Measurements from ENCODE around the gene HOPX. TPM values are rescaled to one million over a fixed set of nuclear protein-coding genes. Genes with fewer than 3 reads are reported as not detected.

Gene HOPX
- total RNA-seq, 2 donors from 2014 or later: 12.2 to 117 TPM

DNA sequence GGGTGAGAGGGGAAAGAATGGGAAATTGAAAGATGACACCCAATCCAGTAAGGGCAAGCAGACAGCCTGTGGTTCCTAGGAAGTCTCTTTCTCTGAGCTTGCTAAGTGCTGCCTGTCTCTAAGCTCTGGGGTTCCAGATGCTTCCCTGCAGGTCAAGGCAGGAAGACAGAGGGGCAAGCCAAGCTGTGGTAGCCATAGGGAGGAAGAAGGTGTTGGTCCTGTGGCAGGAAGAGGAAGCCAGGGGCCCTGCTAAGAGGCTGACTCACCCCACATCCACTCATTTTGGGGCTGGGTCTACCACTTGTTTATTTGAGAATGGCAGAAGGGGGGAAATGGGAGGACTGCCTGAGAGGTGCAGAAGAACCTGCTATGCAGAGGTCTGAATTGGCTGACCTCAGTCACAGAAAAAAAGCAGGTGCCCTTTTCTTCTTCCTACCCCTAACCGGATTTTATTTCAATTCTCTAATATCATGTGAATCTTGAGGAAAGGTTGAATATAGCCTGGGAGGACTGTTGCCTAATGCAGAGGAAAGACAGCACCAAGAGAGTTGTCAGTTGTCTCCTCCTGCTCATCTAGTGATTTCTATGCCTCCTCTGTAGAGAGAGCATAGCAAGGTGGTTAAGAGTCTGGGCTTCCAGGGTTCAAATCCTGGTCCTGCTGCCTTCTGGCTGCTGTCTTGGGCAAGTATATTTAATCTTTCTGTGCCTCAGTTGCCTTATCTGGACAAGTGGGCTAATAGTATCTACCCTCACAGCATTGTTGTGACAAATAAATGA, 27.4 kb downstream of the HOPX start:
- no peak for DNase-seq (ENCODE audit: low spot score)
- Histone ChIP-seq H3K9me3 (no peaks in the 10 kb centered on the region), H3K4me3 (no peak overlapping the region), H3K36me3 (no peaks in the 10 kb centered on the region), H3K4me1 (replicated peaks) (peaks cover 8% of the 10 kb centered on the region), H3K27ac (peak overlapping the region in 1 of 2 donors; percentile 10), H3K27me3 (replicated peaks; ENCODE audit: insufficient read depth) (no peaks in the 10 kb centered on the region)
- TF ChIP-seq POLR2AphosphoS5 (IDR thresholded peaks at IDR 0.05): no peak
- TF ChIP-seq, protein P1, sequence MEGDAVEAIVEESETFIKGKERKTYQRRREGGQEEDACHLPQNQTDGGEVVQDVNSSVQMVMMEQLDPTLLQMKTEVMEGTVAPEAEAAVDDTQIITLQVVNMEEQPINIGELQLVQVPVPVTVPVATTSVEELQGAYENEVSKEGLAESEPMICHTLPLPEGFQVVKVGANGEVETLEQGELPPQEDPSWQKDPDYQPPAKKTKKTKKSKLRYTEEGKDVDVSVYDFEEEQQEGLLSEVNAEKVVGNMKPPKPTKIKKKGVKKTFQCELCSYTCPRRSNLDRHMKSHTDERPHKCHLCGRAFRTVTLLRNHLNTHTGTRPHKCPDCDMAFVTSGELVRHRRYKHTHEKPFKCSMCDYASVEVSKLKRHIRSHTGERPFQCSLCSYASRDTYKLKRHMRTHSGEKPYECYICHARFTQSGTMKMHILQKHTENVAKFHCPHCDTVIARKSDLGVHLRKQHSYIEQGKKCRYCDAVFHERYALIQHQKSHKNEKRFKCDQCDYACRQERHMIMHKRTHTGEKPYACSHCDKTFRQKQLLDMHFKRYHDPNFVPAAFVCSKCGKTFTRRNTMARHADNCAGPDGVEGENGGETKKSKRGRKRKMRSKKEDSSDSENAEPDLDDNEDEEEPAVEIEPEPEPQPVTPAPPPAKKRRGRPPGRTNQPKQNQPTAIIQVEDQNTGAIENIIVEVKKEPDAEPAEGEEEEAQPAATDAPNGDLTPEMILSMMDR (IDR thresholded peaks at IDR 0.05): no peak
- TF ChIP-seq POLR2A (IDR thresholded peaks at IDR 0.05): no peak
- WGBS: 42% methylated on average over 1 of the region's 1 CpG
- intact Hi-C loops (cut with DNase I): no loop called here

DNA sequence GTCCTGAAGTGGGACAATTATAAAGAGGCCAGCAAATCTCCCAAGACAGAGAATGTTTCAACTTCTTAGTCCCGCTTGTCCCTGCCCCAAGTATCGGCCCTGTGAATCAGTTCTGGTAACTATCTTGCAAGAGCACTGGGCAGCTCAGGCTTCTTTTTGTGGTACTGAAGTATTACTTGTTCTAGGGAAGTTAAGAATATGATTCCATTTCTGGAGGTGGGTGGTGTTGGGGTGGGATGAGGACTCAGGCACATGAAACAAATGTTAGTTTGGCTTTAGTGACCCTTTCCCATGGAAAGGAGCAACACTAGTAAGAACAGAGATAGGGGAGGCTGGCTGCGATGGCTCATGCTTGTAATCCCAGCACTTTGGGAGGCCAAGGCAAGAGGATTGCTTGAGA, 28.9 kb downstream of the HOPX start:
- 90% methylated on average over 3 of the region's 3 CpGs for WGBS
- Histone ChIP-seq H3K27me3 (replicated peaks; ENCODE audit: insufficient read depth) (no peaks in the 10 kb centered on the region), H3K9me3 (no peaks in the 10 kb centered on the region), H3K4me3 (no peak overlapping the region), H3K4me1 (replicated peaks) (peaks cover 8% of the 10 kb centered on the region), H3K27ac (no peak overlapping the region), H3K36me3 (no peaks in the 10 kb centered on the region)
- TF ChIP-seq POLR2AphosphoS5 (IDR thresholded peaks at IDR 0.05) (no peak), POLR2A (IDR thresholded peaks at IDR 0.05) (no peak)
- TF ChIP-seq, protein P1 (IDR thresholded peaks at IDR 0.05): no peak
- DNase-seq (ENCODE audit: low spot score): no peak
- intact Hi-C loops (cut with DNase I): no loop called here

DNA sequence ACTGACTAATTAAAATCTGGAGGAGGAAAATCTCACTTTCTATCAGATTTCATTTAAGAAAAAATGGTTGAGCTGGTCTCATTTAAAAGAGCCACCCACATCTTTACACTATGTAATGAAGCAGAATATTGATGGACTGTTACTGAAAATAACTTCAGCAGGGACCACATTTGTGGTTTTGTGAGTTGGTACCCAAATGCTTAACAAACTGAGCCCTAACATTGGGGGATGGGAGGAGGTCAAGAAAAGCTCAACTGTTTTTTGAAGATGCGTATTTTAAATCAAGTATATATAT, 30.1 kb downstream of the HOPX start:
- intact Hi-C loops (cut with DNase I): no loop called here
- WGBS: 95% methylated on average over 1 of the region's 1 CpG
- Histone ChIP-seq H3K27ac (no peak overlapping the region), H3K27me3 (replicated peaks; ENCODE audit: insufficient read depth) (no peaks in the 10 kb centered on the region), H3K4me1 (replicated peaks) (peaks cover 8% of the 10 kb centered on the region), H3K9me3 (no peaks in the 10 kb centered on the region), H3K4me3 (no peak overlapping the region), H3K36me3 (no peaks in the 10 kb centered on the region)
- TF ChIP-seq POLR2A (IDR thresholded peaks at IDR 0.05): no peak
- no peak for TF ChIP-seq POLR2AphosphoS5 (IDR thresholded peaks at IDR 0.05)
- TF ChIP-seq, protein P1 (IDR thresholded peaks at IDR 0.05): no peak
- no peak for DNase-seq (ENCODE audit: low spot score)

DNA sequence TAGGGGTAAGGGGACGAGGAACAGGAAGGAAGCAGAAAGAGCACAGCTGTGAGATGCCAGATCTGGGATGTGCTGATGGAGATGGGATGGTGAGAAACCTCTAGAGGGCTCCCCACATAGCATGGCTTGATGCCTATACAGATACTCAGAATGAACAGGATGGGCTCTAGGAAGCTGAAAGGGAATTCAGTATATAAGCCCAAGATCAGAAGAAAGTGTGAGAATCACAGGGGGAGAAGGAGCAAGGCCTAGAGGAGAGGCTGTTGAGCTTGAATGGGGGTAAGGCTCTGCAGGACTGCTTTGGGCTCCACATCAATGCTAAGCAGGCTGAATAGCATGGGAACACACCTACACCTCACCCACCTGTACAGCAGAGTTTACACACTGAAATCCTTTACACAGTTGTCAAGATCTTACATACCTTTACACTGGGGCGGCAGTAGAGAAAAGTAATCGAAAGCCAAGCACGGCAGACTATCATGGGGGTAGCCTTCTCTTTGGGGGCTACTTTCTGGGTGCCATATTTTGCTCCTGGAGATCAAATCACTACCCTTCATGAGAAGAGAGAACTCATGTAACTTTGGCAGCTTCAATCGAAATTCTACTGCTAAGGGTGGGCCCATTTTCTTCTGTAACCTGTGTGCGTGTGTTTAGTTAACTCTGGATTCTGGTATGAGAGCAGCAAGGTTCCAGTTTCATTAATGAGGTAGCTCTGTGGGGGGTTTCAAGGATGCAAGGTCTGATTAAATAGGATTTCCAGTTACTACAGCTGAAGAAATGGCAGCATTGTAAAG, 30.6 kb downstream of the HOPX start:
- peaks cover 8% of the 10 kb centered on the region for H3K4me1 ChIP-seq (replicated peaks)
- no peak overlapping the region for H3K4me3 ChIP-seq
- no peaks in the 10 kb centered on the region for H3K9me3 ChIP-seq
- no peaks in the 10 kb centered on the region for H3K36me3 ChIP-seq
- WGBS: 72% methylated on average over 6 of the region's 6 CpGs
- H3K27ac ChIP-seq: no peak overlapping the region
- TF ChIP-seq, protein P1 (IDR thresholded peaks at IDR 0.05): no peak
- no peak for TF ChIP-seq POLR2AphosphoS5 (IDR thresholded peaks at IDR 0.05)
- no peak for TF ChIP-seq POLR2A (IDR thresholded peaks at IDR 0.05)
- H3K27me3 ChIP-seq (replicated peaks; ENCODE audit: insufficient read depth): no peaks in the 10 kb centered on the region
- intact Hi-C loops (cut with DNase I): no loop called here
- DNase-seq (ENCODE audit: low spot score): no peak
